ENCODE results near the gene KIAA1549. TPM values are rescaled to one million over a fixed set of nuclear protein-coding genes. Genes with fewer than 3 reads are reported as not detected.

KIAA1549 gene
- total RNA-seq, 1 experiment from 2014 or later: 19.9 TPM

- H3K27me3 Mint-ChIP-seq (ENCODE audit: insufficient read depth, unreplicated experiment): no peaks in the 10 kb centered on the region
- intact Hi-C loops (cut with micrococcal nuclease; ENCODE audit: unreplicated experiment): no loop called here
- Histone ChIP-seq H3K4me1 (no peaks in the 10 kb centered on the region), H3K27me3 (replicated peaks; ENCODE audit: control insufficient read depth, insufficient read depth, low read length) (no peaks in the 10 kb centered on the region), H3K4me3 (ENCODE audit: low read depth, low read length) (no peak overlapping the region), H3K36me3 (ENCODE audit: control insufficient read depth, insufficient read depth, low read length) (no peaks in the 10 kb centered on the region), H3K9me3 (no peaks in the 10 kb centered on the region)
- no peaks in the 10 kb centered on the region for H3K9me3 Mint-ChIP-seq (ENCODE audit: unreplicated experiment)
- H3K4me3 Mint-ChIP-seq (ENCODE audit: unreplicated experiment): no peak overlapping the region
- no peak overlapping the region for H3K27ac Mint-ChIP-seq (ENCODE audit: unreplicated experiment)
- H3K36me3 Mint-ChIP-seq (ENCODE audit: insufficient read depth, unreplicated experiment): peaks cover 7% of the 10 kb centered on the region
- no peak for TF ChIP-seq CTCF (IDR thresholded peaks at IDR 0.05; ENCODE audit: insufficient read depth in 1 of 2, low read depth in 1 of 2, low read length in 1 of 2, severe bottlenecking in 1 of 2, unreplicated experiment in 1 of 2)
- BruUV-seq (replicated peaks): no TSS peak
- no peaks in the 10 kb centered on the region for H3K4me1 Mint-ChIP-seq (ENCODE audit: low read depth, unreplicated experiment)
- ChIA-PET CTCF (no interaction called here), POLR2A (no interaction called here)
- DNase-seq: no peak
These were observed 63.0 kb downstream of the KIAA1549 start for GRCh38 chr7:138918176-138918575.

GRCh38 chr7:138917771-138918170 lies 63.4 kb downstream of the KIAA1549 start:
- H3K27me3 Mint-ChIP-seq (ENCODE audit: insufficient read depth, unreplicated experiment): no peaks in the 10 kb centered on the region
- H3K4me3 Mint-ChIP-seq (ENCODE audit: unreplicated experiment): no peak overlapping the region
- no peak overlapping the region for H3K27ac Mint-ChIP-seq (ENCODE audit: unreplicated experiment)
- CTCF ChIA-PET: no interaction called here
- no peak for DNase-seq
- Histone ChIP-seq H3K9me3 (no peaks in the 10 kb centered on the region), H3K27me3 (replicated peaks; ENCODE audit: control insufficient read depth, insufficient read depth, low read length) (no peaks in the 10 kb centered on the region), H3K4me3 (ENCODE audit: low read depth, low read length) (no peak overlapping the region), H3K36me3 (ENCODE audit: control insufficient read depth, insufficient read depth, low read length) (no peaks in the 10 kb centered on the region), H3K4me1 (no peaks in the 10 kb centered on the region)
- BruUV-seq (replicated peaks): no TSS peak
- H3K4me1 Mint-ChIP-seq (ENCODE audit: low read depth, unreplicated experiment): no peaks in the 10 kb centered on the region
- TF ChIP-seq CTCF (IDR thresholded peaks at IDR 0.05; ENCODE audit: insufficient read depth in 1 of 2, low read depth in 1 of 2, low read length in 1 of 2, severe bottlenecking in 1 of 2, unreplicated experiment in 1 of 2): no peak
- peaks cover 7% of the 10 kb centered on the region for H3K36me3 Mint-ChIP-seq (ENCODE audit: insufficient read depth, unreplicated experiment)
- intact Hi-C loops (cut with micrococcal nuclease; ENCODE audit: unreplicated experiment): no loop called here
- POLR2A ChIA-PET: no interaction called here
- H3K9me3 Mint-ChIP-seq (ENCODE audit: unreplicated experiment): no peaks in the 10 kb centered on the region

GRCh38 chr7:138916731-138917130 lies 64.5 kb downstream of the KIAA1549 start:
- POLR2A ChIA-PET: no interaction called here
- no peaks in the 10 kb centered on the region for H3K9me3 Mint-ChIP-seq (ENCODE audit: unreplicated experiment)
- CTCF ChIA-PET: no interaction called here
- no peaks in the 10 kb centered on the region for H3K27me3 Mint-ChIP-seq (ENCODE audit: insufficient read depth, unreplicated experiment)
- no peaks in the 10 kb centered on the region for H3K27me3 ChIP-seq (replicated peaks; ENCODE audit: control insufficient read depth, insufficient read depth, low read length)
- H3K9me3 ChIP-seq: no peaks in the 10 kb centered on the region
- no peaks in the 10 kb centered on the region for H3K36me3 ChIP-seq (ENCODE audit: control insufficient read depth, insufficient read depth, low read length)
- no peak overlapping the region for H3K4me3 ChIP-seq (ENCODE audit: low read depth, low read length)
- intact Hi-C loops (cut with micrococcal nuclease; ENCODE audit: unreplicated experiment): no loop called here
- no peak overlapping the region for H3K27ac Mint-ChIP-seq (ENCODE audit: unreplicated experiment)
- TF ChIP-seq CTCF (IDR thresholded peaks at IDR 0.05; ENCODE audit: insufficient read depth in 1 of 2, low read depth in 1 of 2, low read length in 1 of 2, severe bottlenecking in 1 of 2, unreplicated experiment in 1 of 2): no peak
- H3K4me1 ChIP-seq: no peaks in the 10 kb centered on the region
- H3K4me1 Mint-ChIP-seq (ENCODE audit: low read depth, unreplicated experiment): no peaks in the 10 kb centered on the region
- DNase-seq: no peak
- no TSS peak for BruUV-seq (replicated peaks)
- H3K4me3 Mint-ChIP-seq (ENCODE audit: unreplicated experiment): no peak overlapping the region
- peaks cover 7% of the 10 kb centered on the region for H3K36me3 Mint-ChIP-seq (ENCODE audit: insufficient read depth, unreplicated experiment)

Data from Caco-2 (cell line).